NCI-H748 treated with DMSO at 0.1 percent for 48 hours (cell line): ENCODE results near the gene EXOC3L4.
"Not testable (repeated sequence)": the region's sequence is repeated elsewhere in the genome, so short reads cannot be mapped to it uniquely, and the experiment has no call there.

Experiments
- DNase-seq: peaks from one replicate; lab custom pipeline; 2025; lab: John Stamatoyannopoulos, UW

Gene EXOC3L4

DNA sequence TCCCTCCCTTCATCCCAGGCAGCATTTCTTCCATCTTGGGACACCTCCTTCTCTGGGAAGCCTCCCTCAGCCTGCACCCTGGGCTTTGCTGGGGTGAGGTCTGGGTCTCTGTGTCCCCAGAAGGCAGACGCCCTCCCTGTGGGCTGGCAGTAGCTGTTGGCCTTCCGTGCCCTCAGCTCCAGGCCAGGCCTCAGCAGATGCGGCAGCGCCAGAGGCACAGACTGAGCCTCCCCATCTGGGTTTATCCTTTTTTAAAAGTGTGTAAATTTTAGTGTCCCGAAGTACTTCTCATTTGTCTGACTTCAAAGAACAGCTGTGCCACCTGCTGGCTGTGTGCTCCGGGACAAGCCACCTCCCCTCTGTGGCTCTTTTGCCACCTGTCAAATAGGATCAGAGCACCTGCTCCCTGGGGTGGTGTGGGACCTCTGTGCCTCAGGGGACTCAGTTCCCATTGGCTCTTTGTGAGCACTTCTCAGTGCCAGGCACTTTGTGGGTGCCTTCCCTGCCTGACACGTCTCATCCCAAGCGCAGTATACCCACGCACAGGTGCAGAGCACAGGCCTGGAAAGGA lies 11.1 kb downstream of the EXOC3L4 start:
- DNase-seq: no peak

DNA sequence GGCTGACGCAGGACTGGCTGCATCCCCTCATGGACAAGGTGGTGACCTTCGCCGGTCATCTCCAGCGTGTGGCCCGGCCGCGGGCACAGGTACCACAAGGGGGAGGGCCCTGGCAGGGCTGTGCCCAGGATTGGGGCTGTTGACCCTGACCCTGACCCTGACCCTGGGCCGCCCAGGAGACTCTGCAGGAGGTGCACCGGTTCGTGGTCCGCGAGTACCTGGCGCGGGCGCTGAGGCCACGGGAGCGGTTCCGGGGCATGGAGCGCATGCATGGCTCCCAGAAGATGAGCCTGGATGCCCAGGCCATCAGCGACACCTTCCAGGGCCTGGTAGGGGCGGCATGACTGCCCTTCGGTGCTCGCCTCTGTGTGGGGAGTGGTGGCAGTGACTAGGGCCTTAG lies 12.9 kb downstream of the EXOC3L4 start:
- DNase-seq: no peak

DNA sequence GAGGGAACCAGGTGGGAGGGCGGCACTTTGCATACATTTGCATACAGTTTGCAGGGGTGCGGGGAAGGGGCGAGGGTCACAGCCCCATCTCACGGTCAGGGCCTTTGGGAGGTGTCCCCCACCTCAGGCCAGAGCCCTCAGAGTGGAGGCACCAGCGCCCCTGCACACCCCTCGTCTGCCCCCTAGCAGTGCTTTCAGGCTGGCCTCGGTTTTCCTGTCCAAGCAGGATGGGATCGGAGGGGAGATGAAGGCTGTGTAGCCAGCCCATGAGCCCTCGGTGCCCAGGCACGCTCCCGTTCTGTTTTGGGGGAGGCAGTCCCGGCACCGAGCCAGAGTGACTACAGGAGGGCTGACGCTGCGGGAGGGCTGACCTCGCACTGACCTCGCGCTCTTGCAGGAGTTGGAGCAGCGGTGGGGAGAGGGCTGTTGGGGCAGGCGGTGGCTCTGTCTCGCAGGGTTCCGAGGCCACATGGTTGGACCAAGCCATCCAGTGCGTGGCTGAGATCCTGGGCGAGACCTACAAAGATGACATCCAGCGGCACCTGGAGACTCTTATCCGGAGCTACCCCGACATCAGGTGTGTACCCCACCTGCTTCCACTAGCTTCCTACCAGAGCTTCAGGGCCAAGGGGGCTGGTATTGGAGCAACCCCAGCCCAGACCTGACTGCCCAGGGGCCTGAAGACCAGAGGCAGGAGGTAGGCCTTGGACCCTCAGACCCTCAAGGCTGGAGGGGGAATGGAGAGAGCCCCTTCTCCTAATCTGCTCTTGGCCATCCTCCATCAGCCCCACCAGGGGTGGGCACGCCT lies 13.6 kb downstream of the EXOC3L4 start:
- DNase-seq: no peak

DNA sequence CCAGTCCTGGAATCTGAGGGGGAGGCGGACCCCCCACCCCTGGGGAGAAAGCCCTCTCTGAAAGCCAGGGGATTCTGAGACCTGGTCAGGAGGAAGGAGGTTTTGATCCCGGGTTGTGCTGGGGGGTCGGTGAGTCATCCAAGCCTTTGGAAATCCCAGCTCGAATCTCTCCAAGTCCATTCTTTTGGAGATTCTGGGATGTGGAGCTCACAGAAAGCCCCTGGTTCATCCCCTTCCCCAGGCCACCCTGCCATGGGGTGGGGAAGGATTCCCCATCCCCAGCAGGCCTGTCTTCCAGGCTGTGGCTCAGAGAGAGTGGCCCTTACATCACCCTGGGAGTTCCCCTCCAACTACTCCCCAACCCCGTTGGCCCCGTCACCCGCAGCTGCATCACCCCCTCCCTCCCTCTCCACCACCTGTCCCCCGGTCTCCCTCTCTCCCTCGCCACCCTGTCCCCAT lies 14.3 kb downstream of the EXOC3L4 start:
- DNase-seq: no peak

DNA sequence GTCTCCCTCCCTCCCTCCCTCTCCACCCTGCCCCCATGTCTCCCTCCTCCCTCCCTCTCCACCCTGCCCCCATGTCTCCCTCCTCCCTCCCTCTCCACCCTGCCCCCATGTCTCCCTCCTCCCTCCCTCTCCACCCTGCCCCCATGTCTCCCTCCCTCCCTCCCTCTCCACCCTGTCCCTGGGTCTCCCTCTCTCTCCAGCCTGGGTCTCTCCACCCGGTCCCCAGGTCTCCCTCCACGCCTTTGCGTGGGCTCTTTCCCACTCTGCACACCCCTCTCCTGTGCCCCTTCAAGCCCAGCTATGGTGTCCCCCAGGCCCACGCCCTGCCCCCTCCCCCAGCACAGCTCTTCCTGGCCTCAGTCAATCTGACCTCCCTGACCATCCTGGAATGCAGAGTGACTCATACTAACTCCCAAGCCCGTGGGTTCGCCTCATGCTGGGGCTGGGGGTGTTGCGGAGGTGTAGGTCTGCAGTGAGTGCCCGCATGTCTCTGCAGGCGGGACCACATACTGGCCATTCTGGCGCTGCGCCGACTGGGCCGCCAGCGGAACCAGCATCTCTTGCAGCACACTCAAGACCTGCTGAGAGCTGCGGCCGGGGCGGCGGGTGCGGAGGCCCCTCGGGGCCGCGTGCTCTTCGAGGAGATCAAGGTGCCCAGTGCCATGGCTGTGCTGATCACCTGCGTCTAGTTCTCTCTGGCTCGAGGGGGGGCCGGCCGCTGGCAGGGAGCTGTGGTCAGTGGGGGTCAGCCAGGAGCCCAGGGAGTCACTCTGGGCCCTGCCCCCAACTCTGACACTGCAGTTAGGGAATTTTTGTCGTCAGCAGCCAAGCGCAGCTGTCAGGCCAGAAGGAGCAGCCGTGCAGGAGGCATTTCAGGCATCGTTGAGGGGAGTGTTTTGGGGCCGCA lies 15.3 kb downstream of the EXOC3L4 start:
- no peak for DNase-seq

DNA sequence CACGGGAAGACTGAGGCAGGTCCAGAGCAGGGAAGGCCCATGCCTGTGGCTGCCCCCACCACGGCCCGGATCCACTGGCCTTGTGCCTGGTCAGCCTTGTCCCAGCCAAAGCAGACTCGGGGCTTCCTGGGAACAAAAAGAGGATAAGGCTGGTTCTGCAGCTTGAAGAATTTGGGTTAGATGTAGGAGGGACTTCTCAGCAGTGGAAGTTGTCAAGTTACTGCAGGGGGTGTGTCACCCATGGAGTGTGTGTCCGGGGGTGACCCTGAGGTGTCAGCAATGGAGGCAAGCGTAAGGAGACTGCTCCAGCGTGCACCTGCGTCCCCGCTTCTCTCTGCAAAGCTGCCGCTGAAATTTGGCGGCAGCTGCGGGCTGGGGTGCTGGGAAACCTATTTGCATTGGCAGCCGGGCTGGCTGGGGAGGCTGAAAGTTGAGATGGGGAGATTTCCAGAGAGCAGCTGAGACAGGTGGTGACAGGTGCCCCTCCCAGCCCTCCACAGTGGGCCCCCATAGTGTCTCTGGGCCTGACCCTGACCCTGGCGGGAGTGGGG lies 16.2 kb downstream of the EXOC3L4 start:
- no peak for DNase-seq

DNA sequence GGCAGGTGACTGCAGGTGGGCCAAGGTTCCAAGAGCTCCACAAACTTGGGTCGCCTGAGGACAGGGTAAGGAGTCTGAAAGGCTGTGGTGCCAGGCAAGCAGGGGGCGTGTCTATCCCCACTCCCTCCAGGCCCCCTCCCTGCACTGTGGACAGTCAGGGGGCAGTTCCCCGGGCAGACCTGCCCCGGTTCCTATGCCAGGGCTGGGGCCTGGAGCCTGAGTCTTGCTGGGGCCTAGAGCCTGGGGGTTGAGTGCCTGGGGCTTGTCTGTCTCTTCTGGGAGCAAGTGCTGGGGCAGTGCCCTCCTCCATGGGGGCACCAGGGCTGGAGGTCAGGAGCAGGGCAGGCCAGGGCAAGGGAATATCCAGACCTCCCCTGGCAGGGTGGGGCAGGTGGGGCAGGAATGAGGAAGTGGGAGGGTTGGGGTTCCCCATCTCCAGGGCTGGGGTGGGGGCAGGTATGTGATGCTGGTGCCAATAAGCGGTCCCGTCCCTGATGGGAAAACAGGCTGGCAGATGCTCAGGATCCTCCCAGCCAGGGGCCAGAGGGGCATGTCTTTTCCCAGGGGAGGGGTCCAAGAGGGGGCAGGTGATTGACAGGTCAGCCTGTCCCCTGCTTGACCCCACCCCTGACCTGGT lies 16.8 kb downstream of the EXOC3L4 start:
- DNase-seq: no peak

DNA sequence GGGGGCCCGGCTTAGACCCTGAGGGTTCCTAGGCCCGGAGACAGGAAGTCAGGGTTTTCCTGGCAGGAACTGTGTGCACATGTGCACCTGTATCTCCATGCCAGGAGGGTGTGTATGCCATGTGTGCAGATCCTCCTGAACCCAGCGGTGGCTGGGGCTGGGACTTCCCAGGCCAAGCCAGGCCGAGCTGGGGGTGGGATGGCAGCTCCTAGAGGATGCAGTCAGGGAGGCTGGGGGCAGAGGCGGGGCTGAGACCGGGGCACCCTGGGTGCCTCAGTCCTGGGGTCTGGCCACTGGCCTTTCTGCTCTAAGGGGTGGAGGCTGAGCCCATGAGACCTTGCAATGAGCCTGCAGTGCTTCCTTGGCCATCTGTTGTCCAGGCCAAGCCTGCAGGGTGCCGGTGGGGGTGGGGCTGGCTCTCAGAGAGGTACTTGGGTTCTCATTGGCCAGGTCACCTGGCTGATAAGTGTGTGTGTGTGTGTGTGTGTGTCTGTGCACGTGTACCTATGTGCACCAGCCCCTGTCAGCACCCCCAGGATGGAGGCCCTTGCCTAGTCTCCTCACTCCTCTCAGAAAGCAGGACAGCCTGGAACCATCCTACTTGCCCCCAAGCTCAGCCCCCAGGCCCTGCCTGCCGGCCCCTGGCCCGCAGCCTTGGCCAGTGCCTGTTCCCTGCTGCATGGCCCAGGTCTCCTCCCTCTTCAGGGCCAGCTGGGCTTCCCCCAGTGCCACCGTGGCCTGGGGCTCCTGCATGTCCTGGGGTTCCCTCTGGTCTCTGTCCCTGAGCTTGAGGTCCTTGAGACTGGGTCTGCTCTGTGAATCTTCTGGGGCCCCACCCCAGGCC lies 18.1 kb downstream of the EXOC3L4 start:
- DNase-seq: no peak

DNA sequence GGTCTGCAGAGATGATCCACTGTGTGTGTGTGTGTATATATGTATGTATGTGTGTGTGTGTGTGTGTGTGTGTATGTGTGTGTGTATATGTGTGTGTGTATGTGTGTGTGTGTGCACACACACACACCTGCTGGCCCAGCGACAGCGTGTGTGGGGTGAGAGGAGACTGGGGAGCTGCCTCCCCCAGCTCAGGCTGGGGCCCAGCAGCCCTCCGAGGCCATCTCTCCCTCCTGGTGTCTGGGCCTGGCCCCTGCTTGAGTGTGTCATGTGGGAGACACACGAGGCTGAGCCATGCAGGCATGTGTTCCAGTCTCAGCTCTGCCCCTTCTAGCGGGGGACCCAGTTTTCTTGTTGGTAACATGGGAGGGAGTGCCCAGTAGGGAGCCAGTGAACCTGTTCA lies 18.8 kb downstream of the EXOC3L4 start:
- DNase-seq: no peak

DNA sequence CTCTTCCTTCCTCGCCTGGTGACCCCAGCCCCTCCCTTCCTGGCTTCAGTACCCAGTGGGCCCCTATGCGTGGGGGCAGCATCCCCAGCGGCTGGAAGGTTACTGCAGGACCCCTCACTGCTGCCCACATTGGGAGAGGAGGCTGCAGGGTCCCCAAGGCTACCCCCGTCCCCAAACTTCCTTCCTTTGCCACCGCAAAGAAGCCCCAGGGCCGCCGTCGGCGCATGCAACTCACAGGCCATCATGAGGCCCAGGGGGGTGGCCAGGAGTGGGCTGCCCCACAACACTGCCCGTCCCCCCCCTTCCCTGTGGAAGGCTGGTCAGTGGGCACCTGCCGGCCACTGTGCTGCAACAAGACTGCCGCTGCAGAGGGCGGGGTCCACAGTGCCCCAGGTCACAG lies 19.2 kb downstream of the EXOC3L4 start:
- DNase-seq: no peak

DNA sequence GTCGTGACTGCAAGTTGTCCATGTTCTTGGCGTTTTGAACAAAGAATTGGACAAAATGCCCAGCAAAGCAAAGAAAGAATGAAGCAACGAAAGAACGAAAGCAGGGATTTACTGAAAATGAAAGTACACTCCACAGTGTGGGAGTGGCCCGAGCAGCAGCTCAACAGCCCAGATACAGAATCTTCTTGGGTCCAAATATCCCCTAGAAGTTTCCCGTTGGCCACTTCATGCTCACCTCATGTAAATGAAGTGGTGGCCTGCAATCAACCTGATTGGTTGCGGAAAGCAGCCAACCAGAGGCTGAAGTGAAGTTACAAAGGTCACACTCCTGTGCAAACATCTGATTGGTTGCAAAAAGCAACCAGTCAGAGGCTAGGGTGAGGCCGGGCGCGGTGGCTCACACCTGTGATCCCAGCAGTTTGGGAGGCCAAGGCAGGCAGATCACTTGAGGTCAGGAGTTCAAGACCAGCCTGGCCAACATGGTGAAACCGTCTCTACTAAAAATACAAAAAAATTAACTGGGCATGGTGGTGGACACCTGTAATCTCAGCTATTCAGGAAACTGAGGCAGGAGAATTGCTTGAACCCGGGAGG lies 20.7 kb downstream of the EXOC3L4 start:
- DNase-seq: not testable (repeated sequence)

DNA sequence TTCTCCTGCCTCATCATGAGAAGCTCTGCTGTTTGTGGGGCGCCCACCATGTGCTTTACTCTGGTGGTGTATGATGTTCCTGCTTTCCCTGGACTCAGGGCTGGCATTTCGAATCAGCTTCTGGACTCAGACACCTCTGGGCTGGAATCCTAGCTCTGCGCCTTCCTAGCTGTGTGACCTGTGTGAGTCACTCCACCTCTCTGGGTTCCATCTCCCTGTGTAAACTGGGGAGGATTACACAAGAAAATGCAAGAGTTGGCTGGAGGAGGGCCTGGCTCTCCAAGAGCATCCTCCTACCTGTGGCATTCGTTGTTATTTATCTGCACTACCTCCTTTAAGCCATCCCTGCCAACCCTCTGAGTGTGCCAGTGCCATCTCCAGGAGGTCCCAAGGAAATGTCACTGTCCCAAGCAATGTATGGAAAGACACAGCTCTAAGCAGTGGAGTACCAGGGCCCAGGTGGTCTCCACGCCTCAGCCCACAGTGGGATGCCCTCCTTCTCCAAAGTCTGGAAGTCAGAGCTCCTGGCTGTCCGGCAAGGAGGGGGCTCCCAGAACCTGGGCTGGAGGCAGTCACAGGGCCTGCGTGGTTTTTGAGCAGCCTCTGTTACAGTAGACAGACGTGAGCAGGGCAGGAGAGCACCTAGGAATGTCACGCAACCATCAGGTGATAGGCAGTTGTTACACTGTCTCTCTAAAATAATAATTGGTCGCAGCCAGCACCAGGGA lies 21.5 kb downstream of the EXOC3L4 start:
- DNase-seq: no peak

DNA sequence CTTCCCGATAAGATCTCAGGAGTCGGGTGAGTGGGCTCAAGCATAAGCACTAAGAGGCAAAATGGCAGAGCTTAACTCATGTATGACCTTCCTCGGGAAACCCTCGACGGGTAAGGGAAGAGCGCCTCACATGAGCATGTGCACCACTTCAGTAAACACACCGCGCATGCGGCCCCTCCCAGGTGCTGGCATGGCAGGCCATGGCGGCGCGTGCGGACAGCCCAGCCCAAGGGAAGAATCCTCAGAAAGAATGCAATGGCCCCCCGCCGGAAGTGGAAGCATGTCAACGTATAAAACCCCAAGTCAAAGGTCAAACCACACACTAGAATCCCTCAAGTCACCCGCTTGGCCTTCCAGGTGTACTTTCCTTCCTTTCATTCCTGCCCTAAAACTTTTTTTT lies 22.1 kb downstream of the EXOC3L4 start:
- no peak for DNase-seq

DNA sequence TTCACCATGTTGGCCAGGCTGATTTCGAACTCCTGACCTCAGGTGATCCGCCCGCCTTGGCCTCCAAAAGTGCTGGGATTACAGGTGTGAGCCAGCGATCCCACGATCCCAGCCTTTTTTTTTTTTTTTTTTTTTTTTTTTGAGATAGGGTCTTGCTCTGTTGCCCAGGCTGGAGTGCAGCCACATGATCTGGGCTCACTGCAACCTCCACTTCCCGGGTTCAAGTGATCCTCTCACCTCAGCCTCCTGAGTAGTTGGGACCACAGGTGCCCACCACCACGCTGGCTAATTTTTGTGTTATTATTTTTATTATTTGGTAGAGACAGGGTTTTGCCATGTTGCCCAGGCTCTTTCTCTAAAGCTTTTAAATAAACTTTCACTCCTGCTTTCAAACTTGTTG lies 23.0 kb downstream of the EXOC3L4 start:
- not testable (repeated sequence) for DNase-seq

DNA sequence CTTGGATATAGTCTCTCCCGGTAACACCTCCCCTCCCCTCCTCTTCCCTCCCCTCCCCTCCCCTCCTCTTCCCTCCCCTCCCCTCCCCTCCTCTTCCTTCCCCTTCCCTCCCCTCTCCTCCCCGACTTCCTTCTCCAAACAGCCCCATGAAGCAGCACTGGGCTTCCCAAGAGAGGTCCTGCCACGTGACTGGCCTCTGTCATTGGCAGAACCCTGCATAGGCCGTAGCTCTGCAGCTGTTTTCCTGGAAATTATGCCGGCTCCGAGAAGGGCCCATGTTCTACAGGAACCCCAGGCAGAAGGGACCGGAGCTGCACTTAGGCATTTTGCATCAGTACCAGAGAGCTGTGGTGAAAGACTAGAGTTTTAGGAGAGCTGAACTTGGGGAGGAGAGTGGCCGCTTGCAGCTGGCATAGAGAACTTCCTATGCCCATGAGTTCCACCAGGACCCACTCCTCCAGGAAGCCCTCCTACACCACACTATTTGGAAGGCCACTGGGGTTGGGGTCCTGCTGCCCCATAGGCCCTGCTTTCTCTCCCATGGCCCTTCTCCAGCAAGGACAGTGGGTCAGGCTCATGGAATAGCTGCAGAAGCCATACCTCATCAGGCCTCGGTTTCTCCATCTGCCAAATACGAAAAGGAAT lies 23.6 kb downstream of the EXOC3L4 start:
- no peak for DNase-seq

DNA sequence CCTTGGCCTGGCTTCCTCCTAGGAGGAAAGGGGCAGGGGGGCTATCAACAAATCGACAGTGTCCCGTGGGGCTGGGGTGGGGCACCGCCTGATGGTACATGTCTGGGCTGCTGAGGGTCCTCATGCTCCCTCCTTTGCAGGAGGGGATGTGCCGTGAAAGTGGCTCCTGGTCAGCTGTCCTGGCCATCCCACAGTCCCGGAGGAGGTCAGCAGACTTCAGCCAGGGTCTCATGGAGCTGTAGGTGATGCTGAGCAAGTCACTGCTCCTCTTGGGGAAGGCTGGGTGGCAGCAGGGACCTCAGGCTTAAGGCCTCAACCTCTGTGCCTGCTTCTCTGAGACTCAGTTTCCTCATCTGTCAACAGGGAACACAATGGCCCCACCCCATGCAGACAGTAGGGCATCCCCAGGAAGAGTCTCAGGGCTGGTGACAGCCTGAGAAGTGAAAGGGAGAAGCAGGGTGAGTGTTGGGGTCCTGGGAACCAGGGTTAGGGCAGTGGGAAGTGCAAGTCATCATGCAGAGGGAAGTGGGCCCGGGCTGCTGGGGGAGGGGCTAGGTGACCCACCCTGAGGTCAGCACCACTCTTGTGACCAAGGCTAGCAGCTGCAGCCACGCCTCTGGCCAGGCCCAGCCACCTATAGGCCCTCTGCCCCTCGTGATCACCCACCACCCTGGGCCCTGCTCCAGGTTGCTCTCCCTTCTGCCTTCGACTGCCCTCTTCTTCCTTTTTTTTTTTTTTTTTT lies 24.3 kb downstream of the EXOC3L4 start:
- DNase-seq: no peak

DNA sequence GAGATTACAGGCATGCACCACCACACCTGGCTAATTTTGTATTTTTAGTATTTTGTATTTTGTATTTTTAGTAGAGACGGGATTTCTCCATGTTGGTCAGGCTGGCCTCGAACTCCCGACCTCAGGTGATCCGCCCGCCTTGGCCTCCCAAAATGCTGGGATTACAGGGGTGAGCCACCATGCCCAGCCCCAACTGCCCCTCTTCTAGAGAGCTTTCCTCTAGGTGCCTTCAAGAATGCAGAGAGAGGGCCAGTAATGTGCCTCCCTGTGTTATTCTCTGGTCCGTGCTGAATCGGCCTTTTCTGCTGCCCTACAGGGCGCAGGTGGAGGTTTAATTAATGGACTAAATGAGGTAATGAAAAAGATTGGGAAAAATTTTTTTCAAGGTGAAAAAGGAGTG lies 25.0 kb downstream of the EXOC3L4 start:
- not testable (repeated sequence) for DNase-seq

DNA sequence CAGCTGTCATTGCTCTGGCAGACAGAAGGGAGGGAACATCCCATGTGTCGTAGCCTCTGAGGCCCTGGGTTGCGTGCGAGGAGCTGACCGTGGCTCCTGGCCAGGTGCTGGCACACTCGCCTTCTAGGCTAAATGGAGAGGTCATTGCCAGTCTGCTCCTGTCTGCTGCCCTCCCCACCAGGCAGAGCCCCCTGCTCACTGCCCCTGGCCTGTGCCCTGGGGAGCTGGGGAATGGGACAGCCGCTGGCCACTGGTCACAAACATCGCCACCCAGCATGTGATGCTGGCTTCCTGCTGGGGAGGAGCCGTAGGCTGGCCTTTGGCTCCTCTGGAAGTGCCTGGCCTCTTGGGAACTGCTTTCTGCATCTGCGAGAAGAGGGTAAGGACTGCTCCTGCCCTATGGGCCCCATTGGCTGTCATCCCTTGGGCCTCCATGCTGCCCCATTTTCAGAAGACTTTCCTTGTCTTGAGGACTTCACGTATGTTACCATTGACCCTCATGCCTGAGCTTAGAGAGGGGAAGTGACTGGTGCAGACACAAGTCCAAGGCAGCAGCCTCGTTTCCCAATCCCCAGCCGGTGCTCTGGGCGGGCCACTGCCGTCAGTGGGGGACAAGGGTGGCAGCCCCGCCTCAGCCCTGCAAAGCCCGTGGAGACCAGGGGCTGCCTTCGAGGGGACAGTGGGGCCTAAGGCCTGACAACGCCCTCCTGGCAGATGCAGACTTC lies 26.8 kb downstream of the EXOC3L4 start:
- no peak for DNase-seq
